ENCODE results near the gene NINL. TPM values are rescaled to one million over a fixed set of nuclear protein-coding genes. Genes with fewer than 3 reads are reported as not detected.

NINL gene
- total and polyA plus RNA-seq, 2 experiments from 2014 or later, result 23.2 to 24.5 TPM

DNA sequence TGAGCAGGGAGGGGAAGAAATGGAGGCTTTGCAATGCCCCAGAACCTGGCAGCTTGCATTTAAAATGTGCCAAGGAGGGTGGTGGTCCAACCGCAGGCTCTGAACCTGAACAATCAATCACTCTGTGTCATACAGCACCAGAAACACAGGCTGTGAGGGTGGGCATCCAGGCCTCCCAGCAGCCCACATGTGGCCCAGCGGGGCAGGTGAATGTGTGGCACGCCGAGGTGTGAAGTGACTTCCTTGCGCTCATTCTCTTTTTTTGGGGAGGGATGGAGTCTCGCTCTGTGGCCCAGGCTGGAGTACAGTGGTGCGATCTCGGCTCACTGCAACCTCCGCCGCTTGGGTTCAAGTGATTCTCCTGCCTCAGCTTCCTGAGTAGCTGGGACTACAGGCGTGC is 97.4 kb downstream of the NINL start:
- Histone ChIP-seq H3K9me3 (ENCODE audit: low read depth) (no peaks in the 10 kb centered on the region), H3K4me1 (ENCODE audit: insufficient read depth) (no peaks in the 10 kb centered on the region), H3K27ac (no peak overlapping the region), H3K79me2 (no peaks in the 10 kb centered on the region), H3K4me3 (no peak overlapping the region), H3K27me3 (no peaks in the 10 kb centered on the region), H2AFZ (no peak overlapping the region), H4K20me1 (ENCODE audit: insufficient read depth, poor library complexity, severe bottlenecking) (no peaks in the 10 kb centered on the region), H3K9me2 (replicated peaks; ENCODE audit: insufficient read depth) (no peaks in the 10 kb centered on the region), H3K4me2 (no peak overlapping the region), H3K36me3 (replicated peaks; ENCODE audit: insufficient read depth, low read depth) (no peaks in the 10 kb centered on the region)
- TF ChIP-seq EZH2phosphoT487 (IDR thresholded peaks at IDR 0.05; ENCODE audit: low read depth, severe bottlenecking, unreplicated experiment) (no peak), EZH2 (IDR thresholded peaks at IDR 0.05; ENCODE audit: borderline replicate concordance) (no peak)
- TF ChIP-seq, protein P1, sequence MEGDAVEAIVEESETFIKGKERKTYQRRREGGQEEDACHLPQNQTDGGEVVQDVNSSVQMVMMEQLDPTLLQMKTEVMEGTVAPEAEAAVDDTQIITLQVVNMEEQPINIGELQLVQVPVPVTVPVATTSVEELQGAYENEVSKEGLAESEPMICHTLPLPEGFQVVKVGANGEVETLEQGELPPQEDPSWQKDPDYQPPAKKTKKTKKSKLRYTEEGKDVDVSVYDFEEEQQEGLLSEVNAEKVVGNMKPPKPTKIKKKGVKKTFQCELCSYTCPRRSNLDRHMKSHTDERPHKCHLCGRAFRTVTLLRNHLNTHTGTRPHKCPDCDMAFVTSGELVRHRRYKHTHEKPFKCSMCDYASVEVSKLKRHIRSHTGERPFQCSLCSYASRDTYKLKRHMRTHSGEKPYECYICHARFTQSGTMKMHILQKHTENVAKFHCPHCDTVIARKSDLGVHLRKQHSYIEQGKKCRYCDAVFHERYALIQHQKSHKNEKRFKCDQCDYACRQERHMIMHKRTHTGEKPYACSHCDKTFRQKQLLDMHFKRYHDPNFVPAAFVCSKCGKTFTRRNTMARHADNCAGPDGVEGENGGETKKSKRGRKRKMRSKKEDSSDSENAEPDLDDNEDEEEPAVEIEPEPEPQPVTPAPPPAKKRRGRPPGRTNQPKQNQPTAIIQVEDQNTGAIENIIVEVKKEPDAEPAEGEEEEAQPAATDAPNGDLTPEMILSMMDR (IDR thresholded peaks at IDR 0.05; ENCODE audit: poor library complexity), result no peak
- WGBS (ENCODE audit: low lambda C conversion rate, missing lambda C conversion rate), result 98% methylated on average over 11 of the region's 11 CpGs
- no peak for DNase-seq (ENCODE audit: low spot score)

DNA sequence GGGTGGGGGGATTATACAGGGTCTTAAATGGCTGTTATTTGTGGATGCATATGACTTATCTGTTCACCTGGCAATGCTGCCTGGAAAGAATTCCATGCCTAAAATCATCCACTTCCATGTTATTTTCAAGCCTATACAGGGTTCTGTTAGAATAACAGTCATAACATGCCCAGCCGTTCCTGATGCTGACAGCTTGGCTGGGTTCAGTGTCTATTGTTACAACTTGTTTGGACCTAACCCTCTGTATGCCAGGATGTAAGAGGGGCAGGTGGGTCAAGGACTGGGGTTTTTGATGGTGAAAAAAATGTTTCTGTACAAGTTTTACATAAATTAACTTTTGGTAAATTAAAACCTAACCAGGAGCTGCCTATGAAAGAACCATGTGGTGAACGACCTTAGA is 98.0 kb downstream of the NINL start:
- H3K4me3 ChIP-seq, result no peak overlapping the region
- H2AFZ ChIP-seq, result no peak overlapping the region
- H3K4me2 ChIP-seq, result no peak overlapping the region
- no peaks in the 10 kb centered on the region for H3K9me2 ChIP-seq (replicated peaks; ENCODE audit: insufficient read depth)
- no peaks in the 10 kb centered on the region for H3K27me3 ChIP-seq
- no peaks in the 10 kb centered on the region for H3K4me1 ChIP-seq (ENCODE audit: insufficient read depth)
- 70% methylated on average over 2 of the region's 2 CpGs for WGBS (ENCODE audit: low lambda C conversion rate, missing lambda C conversion rate)
- no peak for DNase-seq (ENCODE audit: low spot score)
- H4K20me1 ChIP-seq (ENCODE audit: insufficient read depth, poor library complexity, severe bottlenecking), result no peaks in the 10 kb centered on the region
- TF ChIP-seq EZH2 (IDR thresholded peaks at IDR 0.05; ENCODE audit: borderline replicate concordance) (no peak), EZH2phosphoT487 (IDR thresholded peaks at IDR 0.05; ENCODE audit: low read depth, severe bottlenecking, unreplicated experiment) (no peak)
- TF ChIP-seq, protein P1 (IDR thresholded peaks at IDR 0.05; ENCODE audit: poor library complexity), result no peak
- no peaks in the 10 kb centered on the region for H3K9me3 ChIP-seq (ENCODE audit: low read depth)
- no peaks in the 10 kb centered on the region for H3K79me2 ChIP-seq
- no peak overlapping the region for H3K27ac ChIP-seq
- H3K36me3 ChIP-seq (replicated peaks; ENCODE audit: insufficient read depth, low read depth), result no peaks in the 10 kb centered on the region

DNA sequence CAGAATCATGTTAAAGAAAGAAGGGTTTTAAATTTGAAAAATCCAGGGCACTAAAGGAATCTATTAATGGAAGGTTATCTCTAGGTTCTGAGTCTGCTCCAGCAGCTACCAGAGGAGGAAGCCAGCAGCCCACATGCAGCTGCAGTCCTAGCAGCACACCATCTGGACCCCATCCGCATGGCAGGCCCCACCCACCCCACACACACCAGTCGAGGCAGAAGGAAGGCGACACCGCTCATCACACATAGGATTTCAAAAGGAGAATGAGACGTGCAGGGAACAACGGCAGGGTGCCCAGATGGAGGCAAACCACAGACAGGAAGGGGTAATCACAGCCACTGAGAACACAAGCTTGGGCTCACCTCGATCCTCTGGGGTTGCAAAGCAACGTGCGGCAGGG is 99.0 kb downstream of the NINL start:
- Histone ChIP-seq H3K4me3 (no peak overlapping the region), H3K4me1 (ENCODE audit: insufficient read depth) (no peaks in the 10 kb centered on the region), H3K9me3 (ENCODE audit: low read depth) (no peaks in the 10 kb centered on the region), H3K36me3 (replicated peaks; ENCODE audit: insufficient read depth, low read depth) (no peaks in the 10 kb centered on the region), H3K79me2 (no peaks in the 10 kb centered on the region), H3K27me3 (no peaks in the 10 kb centered on the region), H3K27ac (no peak overlapping the region), H3K9me2 (replicated peaks; ENCODE audit: insufficient read depth) (no peaks in the 10 kb centered on the region), H4K20me1 (ENCODE audit: insufficient read depth, poor library complexity, severe bottlenecking) (no peaks in the 10 kb centered on the region), H2AFZ (no peak overlapping the region), H3K4me2 (no peak overlapping the region)
- no peak for DNase-seq (ENCODE audit: low spot score)
- TF ChIP-seq EZH2 (IDR thresholded peaks at IDR 0.05; ENCODE audit: borderline replicate concordance), result no peak
- TF ChIP-seq, protein P1 (IDR thresholded peaks at IDR 0.05; ENCODE audit: poor library complexity), result no peak
- no peak for TF ChIP-seq EZH2phosphoT487 (IDR thresholded peaks at IDR 0.05; ENCODE audit: low read depth, severe bottlenecking, unreplicated experiment)
- 72% methylated on average over 9 of the region's 9 CpGs for WGBS (ENCODE audit: low lambda C conversion rate, missing lambda C conversion rate)

DNA sequence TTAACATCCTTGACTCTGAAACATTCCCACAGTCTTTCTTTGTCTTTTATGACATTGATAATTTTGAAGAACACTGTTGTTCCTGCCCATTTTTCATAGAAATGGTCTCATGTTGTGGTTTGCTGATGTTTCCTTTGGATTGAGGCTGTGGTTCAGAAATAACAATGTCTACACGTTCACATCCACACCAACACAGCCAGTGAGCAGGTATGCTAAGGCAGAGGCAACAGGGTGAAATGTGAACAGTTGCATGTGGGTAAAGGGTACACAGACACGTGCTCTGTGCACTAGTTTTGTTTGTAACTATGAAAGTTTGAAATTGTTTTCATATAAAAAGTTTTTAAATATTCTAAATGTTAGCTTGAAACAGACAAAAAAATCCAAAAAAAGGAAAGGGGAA is 99.5 kb downstream of the NINL start:
- Histone ChIP-seq H3K9me3 (ENCODE audit: low read depth) (no peaks in the 10 kb centered on the region), H2AFZ (no peak overlapping the region), H3K4me2 (no peak overlapping the region), H3K4me3 (no peak overlapping the region), H3K9me2 (replicated peaks; ENCODE audit: insufficient read depth) (no peaks in the 10 kb centered on the region), H4K20me1 (ENCODE audit: insufficient read depth, poor library complexity, severe bottlenecking) (no peaks in the 10 kb centered on the region), H3K27ac (no peak overlapping the region), H3K4me1 (ENCODE audit: insufficient read depth) (no peaks in the 10 kb centered on the region), H3K27me3 (no peaks in the 10 kb centered on the region), H3K36me3 (replicated peaks; ENCODE audit: insufficient read depth, low read depth) (no peaks in the 10 kb centered on the region), H3K79me2 (no peaks in the 10 kb centered on the region)
- WGBS (ENCODE audit: low lambda C conversion rate, missing lambda C conversion rate), result 95% methylated on average over 2 of the region's 2 CpGs
- no peak for DNase-seq (ENCODE audit: low spot score)
- TF ChIP-seq EZH2phosphoT487 (IDR thresholded peaks at IDR 0.05; ENCODE audit: low read depth, severe bottlenecking, unreplicated experiment) (no peak), EZH2 (IDR thresholded peaks at IDR 0.05; ENCODE audit: borderline replicate concordance) (no peak)
- TF ChIP-seq, protein P1 (IDR thresholded peaks at IDR 0.05; ENCODE audit: poor library complexity), result no peak
